Mesodermal cell (in vitro differentiated cells): ENCODE measurements around the gene ARHGDIG.

Experiments
- H3K27ac ChIP-seq: 2 replicates; pipeline ENCODE4 v1.7.0; 2013; ENCODE audit warnings: mild to moderate bottlenecking, low read depth, low read length, moderate library complexity; ENCODE audit not compliant: severe bottlenecking
- H3K36me3 ChIP-seq: 2 replicates; pipeline ENCODE4 v1.7.1; 2013; ENCODE audit warnings: mild to moderate bottlenecking, low read length, moderate library complexity; ENCODE audit not compliant: control insufficient read depth, insufficient read depth
- H3K4me1 ChIP-seq: one replicate; pipeline ENCODE4 v1.7.1; 2013; ENCODE audit warnings: mild to moderate bottlenecking, low read length; ENCODE audit not compliant: insufficient read depth, control insufficient read depth, poor library complexity, severe bottlenecking
- H3K4me3 ChIP-seq: 2 replicates; pipeline ENCODE4 v1.7.0; 2013; ENCODE audit warnings: low read length, control low read depth, mild to moderate bottlenecking; ENCODE audit not compliant: insufficient read depth, poor library complexity, severe bottlenecking; ENCODE audit errors: extremely low read depth
- H3K9me3 ChIP-seq: 2 replicates; pipeline ENCODE4 v1.7.1; 2013; ENCODE audit warnings: mild to moderate bottlenecking, low read length, moderate library complexity; ENCODE audit not compliant: control insufficient read depth
- whole genome bisulfite sequencing, 2 experiments: methylation state at CpG; one replicate each; pipeline ENCODE4 v1.1.5; 2013; ENCODE audit warnings: missing lambda C conversion rate in 2 of 2; ENCODE audit not compliant: insufficient coverage in 2 of 2; 5-methylcytosine and 5-hydroxymethylcytosine counted together

Gene ARHGDIG

GRCh38 chr16:301235-301634 is 20.8 kb downstream of the ARHGDIG start:
- Histone ChIP-seq H3K4me1 (no peaks in the 10 kb centered on the region), H3K4me3 (no peak overlapping the region), H3K36me3 (peaks cover 63% of the 10 kb centered on the region), H3K27ac (no peak overlapping the region), H3K9me3 (no peaks in the 10 kb centered on the region)
- 100% methylated on average over 1 to 5 of the region's 6 CpGs for WGBS, 2 experiments

- Histone ChIP-seq H3K36me3 (peaks cover 63% of the 10 kb centered on the region), H3K9me3 (no peaks in the 10 kb centered on the region), H3K27ac (no peak overlapping the region), H3K4me1 (no peaks in the 10 kb centered on the region), H3K4me3 (no peak overlapping the region)
- 95 to 97% methylated on average over 6 to 13 of the region's 13 CpGs for WGBS, 2 experiments
Observed at GRCh38 chr16:301950-302349, 21.6 kb downstream of the ARHGDIG start.

GRCh38 chr16:303760-304505 is 23.5 kb downstream of the ARHGDIG start:
- Histone ChIP-seq H3K4me1 (no peaks in the 10 kb centered on the region), H3K4me3 (no peak overlapping the region), H3K27ac (no peak overlapping the region), H3K36me3 (peaks cover 68% of the 10 kb centered on the region), H3K9me3 (no peaks in the 10 kb centered on the region)
- 93 to 94% methylated on average over 43 of the region's 43 CpGs for WGBS, 2 experiments

- Histone ChIP-seq H3K4me1 (no peaks in the 10 kb centered on the region), H3K27ac (no peak overlapping the region), H3K4me3 (no peak overlapping the region), H3K36me3 (peaks cover 66% of the 10 kb centered on the region), H3K9me3 (no peaks in the 10 kb centered on the region)
- WGBS, 2 experiments = 93 to 94% methylated on average over 15 to 18 of the region's 19 CpGs
Observed at GRCh38 chr16:305916-306626, 25.7 kb downstream of the ARHGDIG start.

- Histone ChIP-seq H3K9me3 (no peaks in the 10 kb centered on the region), H3K4me3 (no peak overlapping the region), H3K27ac (no peak overlapping the region), H3K4me1 (no peaks in the 10 kb centered on the region), H3K36me3 (peaks cover 65% of the 10 kb centered on the region)
- WGBS, 2 experiments = 92 to 94% methylated on average over 17 of the region's 17 CpGs
Observed at GRCh38 chr16:306911-307370, 26.6 kb downstream of the ARHGDIG start.

GRCh38 chr16:307691-308312 is 27.4 kb downstream of the ARHGDIG start:
- H3K4me3 ChIP-seq = no peak overlapping the region
- H3K4me1 ChIP-seq = no peaks in the 10 kb centered on the region
- WGBS, 2 experiments = 93 to 96% methylated on average over 19 to 21 of the region's 21 CpGs
- H3K9me3 ChIP-seq = no peaks in the 10 kb centered on the region
- H3K36me3 ChIP-seq = peaks cover 66% of the 10 kb centered on the region
- no peak overlapping the region for H3K27ac ChIP-seq

- Histone ChIP-seq H3K4me1 (no peaks in the 10 kb centered on the region), H3K4me3 (no peak overlapping the region), H3K36me3 (peaks cover 71% of the 10 kb centered on the region), H3K27ac (no peak overlapping the region), H3K9me3 (no peaks in the 10 kb centered on the region)
- 86 to 89% methylated on average over 7 of the region's 7 CpGs for WGBS, 2 experiments
Observed at GRCh38 chr16:309476-309875, 29.1 kb downstream of the ARHGDIG start.

- H3K4me3 ChIP-seq = no peak overlapping the region
- H3K36me3 ChIP-seq = peaks cover 64% of the 10 kb centered on the region
- H3K9me3 ChIP-seq = no peaks in the 10 kb centered on the region
- no peak overlapping the region for H3K27ac ChIP-seq
- WGBS, 2 experiments = 96 to 98% methylated on average over 14 of the region's 15 CpGs
- no peaks in the 10 kb centered on the region for H3K4me1 ChIP-seq
Observed at GRCh38 chr16:311725-312124, 31.3 kb downstream of the ARHGDIG start.

- H3K27ac ChIP-seq = no peak overlapping the region
- no peak overlapping the region for H3K4me3 ChIP-seq
- H3K36me3 ChIP-seq = peaks cover 59% of the 10 kb centered on the region
- H3K4me1 ChIP-seq = no peaks in the 10 kb centered on the region
- H3K9me3 ChIP-seq = no peaks in the 10 kb centered on the region
- 96 to 97% methylated on average over 14 to 15 of the region's 16 CpGs for WGBS, 2 experiments
Observed at GRCh38 chr16:314351-314750, 34.0 kb downstream of the ARHGDIG start.

GRCh38 chr16:314795-315299 is 34.5 kb downstream of the ARHGDIG start:
- Histone ChIP-seq H3K36me3 (peaks cover 59% of the 10 kb centered on the region), H3K9me3 (no peaks in the 10 kb centered on the region), H3K27ac (no peak overlapping the region), H3K4me3 (no peak overlapping the region), H3K4me1 (no peaks in the 10 kb centered on the region)
- 97 to 98% methylated on average over 13 to 14 of the region's 14 CpGs for WGBS, 2 experiments
